Mucosa of stomach (tissue), 1 donor: ENCODE measurements around the gene GPR180.

ENCODE experiments used
- H3K27me3 ChIP-seq: one replicate; pipeline ENCODE4 v1.7.0; 2013; ENCODE audit warnings: mild to moderate bottlenecking, low read length; ENCODE audit not compliant: control insufficient read depth, insufficient read depth
- H3K36me3 ChIP-seq: one replicate; pipeline ENCODE4 v1.7.0; 2013; ENCODE audit warnings: low read length; ENCODE audit not compliant: control insufficient read depth, insufficient read depth
- H3K4me1 ChIP-seq: one replicate; pipeline ENCODE4 v1.7.0; 2013; ENCODE audit warnings: mild to moderate bottlenecking, low read length; ENCODE audit not compliant: control insufficient read depth, insufficient read depth
- H3K4me3 ChIP-seq: one replicate; pipeline ENCODE4 v1.7.0; 2013; ENCODE audit warnings: low read length
- H3K9ac ChIP-seq: one replicate; pipeline ENCODE4 v1.7.0; 2013; ENCODE audit warnings: mild to moderate bottlenecking, low read length, moderate library complexity
- H3K9me3 ChIP-seq: one replicate; pipeline ENCODE4 v1.7.0; 2013; ENCODE audit warnings: mild to moderate bottlenecking, low read length, moderate library complexity; ENCODE audit not compliant: control insufficient read depth
- donor health status: Pancreatic carcinoma.

The GPR180 gene

DNA sequence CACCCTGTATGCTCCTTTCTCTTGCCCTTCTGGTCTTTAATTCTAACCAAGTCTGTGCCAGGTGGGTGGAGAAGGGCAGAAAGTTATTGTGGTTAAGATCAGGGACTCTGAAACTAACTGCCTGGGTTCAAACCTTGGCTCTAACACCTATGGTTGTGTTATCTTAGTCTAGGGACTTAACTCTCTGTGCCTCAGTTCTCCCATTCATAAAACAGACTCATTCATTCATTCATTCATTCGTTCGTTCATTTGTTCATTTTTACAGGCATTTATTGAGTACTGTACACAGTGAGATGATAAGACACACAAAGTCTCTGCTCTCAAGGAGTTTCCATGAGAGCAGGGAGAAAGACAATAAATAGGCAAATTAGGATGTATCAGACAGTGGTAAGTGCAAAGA is 80.6 kb downstream of the GPR180 start:
- no peak overlapping the region for H3K9ac ChIP-seq
- no peaks in the 10 kb centered on the region for H3K36me3 ChIP-seq
- no peaks in the 10 kb centered on the region for H3K9me3 ChIP-seq
- peaks cover 11% of the 10 kb centered on the region for H3K4me1 ChIP-seq
- H3K27me3 ChIP-seq = no peaks in the 10 kb centered on the region
- H3K4me3 ChIP-seq = no peak overlapping the region

DNA sequence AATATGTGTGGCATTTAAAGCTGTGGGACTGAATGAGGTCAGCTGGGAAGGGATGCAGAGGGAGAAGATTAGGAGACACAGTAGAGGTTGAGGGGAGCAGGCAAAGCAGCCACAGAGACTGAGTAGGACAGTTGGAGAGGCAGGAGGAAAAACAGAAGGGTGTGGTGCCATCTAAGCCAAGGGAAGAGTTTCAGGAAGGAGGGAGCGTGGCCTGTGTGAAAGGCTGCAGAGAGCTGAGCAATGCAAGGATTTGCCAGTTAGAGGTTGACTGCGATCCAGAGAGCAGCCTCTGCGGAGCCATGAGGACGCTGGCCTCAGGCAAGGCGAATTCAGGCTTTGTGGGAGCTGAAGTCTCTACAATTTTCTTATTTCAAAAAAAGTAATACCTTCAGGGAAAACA is 81.8 kb downstream of the GPR180 start:
- no peak overlapping the region for H3K4me3 ChIP-seq
- no peak overlapping the region for H3K9ac ChIP-seq
- H3K4me1 ChIP-seq = peaks cover 11% of the 10 kb centered on the region
- H3K27me3 ChIP-seq = no peaks in the 10 kb centered on the region
- no peaks in the 10 kb centered on the region for H3K9me3 ChIP-seq
- no peaks in the 10 kb centered on the region for H3K36me3 ChIP-seq
